Measurements from ENCODE around the gene LSP1.

DNA sequence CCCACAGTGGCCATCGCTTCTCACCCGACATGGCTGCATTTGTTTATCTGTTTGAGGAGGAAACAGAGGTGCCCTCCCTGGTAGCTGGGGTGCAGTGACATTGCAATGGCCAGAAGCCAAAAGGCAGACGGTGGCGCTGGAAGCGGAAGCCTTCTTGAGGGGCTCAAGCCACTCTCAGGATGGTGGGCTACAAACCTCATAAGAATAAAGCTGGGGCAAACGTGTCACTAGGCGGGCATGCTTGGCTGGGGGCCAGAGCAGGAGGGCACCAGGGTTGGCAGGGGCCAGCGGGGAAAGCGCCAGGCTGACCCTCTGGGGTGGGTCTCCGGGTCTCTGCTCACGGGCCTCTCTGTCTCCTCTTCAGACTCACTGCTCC is 79.2 kb downstream of the LSP1 start:
- TF ChIP-seq NR2C2 (CRISPR knock-in tag; IDR thresholded peaks at IDR 0.05; ENCODE audit: borderline replicate concordance) = no peak
- no peak for TF ChIP-seq ZNF24 (IDR thresholded peaks at IDR 0.05)
- no peak for TF ChIP-seq POGK (CRISPR knock-in tag; conservative IDR thresholded peaks at IDR 0.05)
- no peak for TF ChIP-seq ZNF557 (CRISPR knock-in tag; IDR thresholded peaks at IDR 0.05)
- no peak for TF ChIP-seq ZFP36L2 (CRISPR knock-in tag; IDR thresholded peaks at IDR 0.05)
- no peak for TF ChIP-seq MTF1 (CRISPR knock-in tag; IDR thresholded peaks at IDR 0.05)
- TF ChIP-seq BCL3 (CRISPR knock-in tag; IDR thresholded peaks at IDR 0.05) = no peak

Data from HepG2 (cell line).